GM23338 (cell line): ENCODE data around the gene FNDC3B.

Source experiments
- CREB1 ChIP-seq: fragments of 250-450 bp; sonication (Bioruptor Pico); IDR thresholded peaks from 2 replicates; pipeline ENCODE4 v1.5.0; 2020; ENCODE audit warnings: low read depth, mild to moderate bottlenecking, moderate library complexity
- EZH2 ChIP-seq: fragments of 200-600 bp; sonication (generic); IDR thresholded peaks from one replicate; pipeline ENCODE4 v1.8.0; 2017; ENCODE audit warnings: antibody characterized with exemption, mild to moderate bottlenecking, low read depth; ENCODE audit not compliant: unreplicated experiment
- EZH2phosphoT487 ChIP-seq: fragments of 200-600 bp; sonication (generic); IDR thresholded peaks from one replicate; pipeline ENCODE4 v1.8.1; 2018; ENCODE audit warnings: antibody characterized with exemption; ENCODE audit not compliant: unreplicated experiment
- JUNB ChIP-seq: IDR thresholded peaks from one replicate; pipeline ENCODE4 v1.6.1; 2016; ENCODE audit warnings: antibody characterized with exemption; ENCODE audit not compliant: unreplicated experiment
- NANOG ChIP-seq: IDR thresholded peaks from 2 replicates; pipeline ENCODE4 v1.6.1; 2016; ENCODE audit warnings: antibody characterized with exemption, borderline replicate concordance
- POLR2AphosphoS5 ChIP-seq: IDR thresholded peaks from 2 replicates; pipeline ENCODE4 v1.6.1; 2016; ENCODE audit warnings: antibody characterized with exemption, low read depth
- STAT1 ChIP-seq: IDR thresholded peaks from one replicate; pipeline ENCODE4 v1.6.1; 2016; ENCODE audit warnings: antibody characterized with exemption; ENCODE audit not compliant: unreplicated experiment
- TF ChIP-seq, protein P1 (sequence below), 2 experiments: fragments of 200-600 bp in 1 of 2; sonication (generic) in 1 of 2; conservative IDR thresholded peaks; 2 replicates each; pipeline versions ENCODE4 v1.5.1 to v1.6.1; 2016 to 2017; ENCODE audit warnings: antibody characterized with exemption in 2 of 2, low read depth in 2 of 2, mild to moderate bottlenecking in 2 of 2, moderate library complexity in 1 of 2
- TF ChIP-seq, protein P2 (sequence below): IDR thresholded peaks from one replicate; pipeline ENCODE4 v1.6.1; 2018; ENCODE audit warnings: antibody characterized with exemption; ENCODE audit not compliant: unreplicated experiment
- TF ChIP-seq, protein P3 (sequence below): IDR thresholded peaks from 2 replicates; pipeline ENCODE4 v1.6.1; 2016; ENCODE audit warnings: antibody characterized with exemption
- TF ChIP-seq, protein P4 (sequence below): fragments of 250-450 bp; sonication (Bioruptor Pico); IDR thresholded peaks from 2 replicates; pipeline ENCODE4 v1.5.0; 2020; ENCODE audit warnings: mild to moderate bottlenecking, moderate library complexity

DNA sequence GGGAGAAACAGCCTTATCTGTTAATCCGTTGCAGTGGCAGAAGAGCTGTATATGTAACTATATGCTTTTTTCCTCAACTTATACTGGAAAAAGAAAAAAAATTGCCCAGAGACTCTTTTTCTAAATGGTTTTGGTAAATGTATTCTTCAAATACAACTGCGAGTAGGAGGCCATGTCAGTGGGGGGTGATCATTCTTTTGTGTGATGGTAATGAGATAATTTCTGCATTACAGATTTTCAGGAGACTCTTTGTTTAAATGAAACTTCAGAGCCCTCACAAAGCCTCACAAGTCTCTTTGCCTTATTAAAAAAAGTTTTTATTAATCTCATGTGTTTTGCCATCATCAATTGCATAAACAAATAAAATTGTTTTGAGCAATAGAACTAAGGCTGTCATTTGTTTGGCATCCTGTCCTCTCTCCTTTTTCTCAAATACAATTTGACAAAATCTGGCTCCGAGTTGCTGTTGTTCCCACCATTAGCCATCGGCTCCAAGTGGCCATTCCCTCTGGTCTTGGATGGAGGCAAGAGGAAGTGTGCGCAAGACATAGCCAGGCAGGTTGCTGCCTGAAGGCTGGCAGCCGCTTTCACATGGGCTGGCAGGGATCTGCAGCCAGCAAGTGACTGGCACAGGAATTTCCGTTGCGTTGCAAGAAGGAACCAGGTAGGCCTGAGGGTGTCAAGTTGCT lies 116.7 kb downstream of the FNDC3B start:
- TF ChIP-seq, protein P1, sequence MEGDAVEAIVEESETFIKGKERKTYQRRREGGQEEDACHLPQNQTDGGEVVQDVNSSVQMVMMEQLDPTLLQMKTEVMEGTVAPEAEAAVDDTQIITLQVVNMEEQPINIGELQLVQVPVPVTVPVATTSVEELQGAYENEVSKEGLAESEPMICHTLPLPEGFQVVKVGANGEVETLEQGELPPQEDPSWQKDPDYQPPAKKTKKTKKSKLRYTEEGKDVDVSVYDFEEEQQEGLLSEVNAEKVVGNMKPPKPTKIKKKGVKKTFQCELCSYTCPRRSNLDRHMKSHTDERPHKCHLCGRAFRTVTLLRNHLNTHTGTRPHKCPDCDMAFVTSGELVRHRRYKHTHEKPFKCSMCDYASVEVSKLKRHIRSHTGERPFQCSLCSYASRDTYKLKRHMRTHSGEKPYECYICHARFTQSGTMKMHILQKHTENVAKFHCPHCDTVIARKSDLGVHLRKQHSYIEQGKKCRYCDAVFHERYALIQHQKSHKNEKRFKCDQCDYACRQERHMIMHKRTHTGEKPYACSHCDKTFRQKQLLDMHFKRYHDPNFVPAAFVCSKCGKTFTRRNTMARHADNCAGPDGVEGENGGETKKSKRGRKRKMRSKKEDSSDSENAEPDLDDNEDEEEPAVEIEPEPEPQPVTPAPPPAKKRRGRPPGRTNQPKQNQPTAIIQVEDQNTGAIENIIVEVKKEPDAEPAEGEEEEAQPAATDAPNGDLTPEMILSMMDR (conservative IDR thresholded peaks at IDR 0.05; ENCODE audit: low read depth in 2 of 2), result no peak
- TF ChIP-seq, protein P2, sequence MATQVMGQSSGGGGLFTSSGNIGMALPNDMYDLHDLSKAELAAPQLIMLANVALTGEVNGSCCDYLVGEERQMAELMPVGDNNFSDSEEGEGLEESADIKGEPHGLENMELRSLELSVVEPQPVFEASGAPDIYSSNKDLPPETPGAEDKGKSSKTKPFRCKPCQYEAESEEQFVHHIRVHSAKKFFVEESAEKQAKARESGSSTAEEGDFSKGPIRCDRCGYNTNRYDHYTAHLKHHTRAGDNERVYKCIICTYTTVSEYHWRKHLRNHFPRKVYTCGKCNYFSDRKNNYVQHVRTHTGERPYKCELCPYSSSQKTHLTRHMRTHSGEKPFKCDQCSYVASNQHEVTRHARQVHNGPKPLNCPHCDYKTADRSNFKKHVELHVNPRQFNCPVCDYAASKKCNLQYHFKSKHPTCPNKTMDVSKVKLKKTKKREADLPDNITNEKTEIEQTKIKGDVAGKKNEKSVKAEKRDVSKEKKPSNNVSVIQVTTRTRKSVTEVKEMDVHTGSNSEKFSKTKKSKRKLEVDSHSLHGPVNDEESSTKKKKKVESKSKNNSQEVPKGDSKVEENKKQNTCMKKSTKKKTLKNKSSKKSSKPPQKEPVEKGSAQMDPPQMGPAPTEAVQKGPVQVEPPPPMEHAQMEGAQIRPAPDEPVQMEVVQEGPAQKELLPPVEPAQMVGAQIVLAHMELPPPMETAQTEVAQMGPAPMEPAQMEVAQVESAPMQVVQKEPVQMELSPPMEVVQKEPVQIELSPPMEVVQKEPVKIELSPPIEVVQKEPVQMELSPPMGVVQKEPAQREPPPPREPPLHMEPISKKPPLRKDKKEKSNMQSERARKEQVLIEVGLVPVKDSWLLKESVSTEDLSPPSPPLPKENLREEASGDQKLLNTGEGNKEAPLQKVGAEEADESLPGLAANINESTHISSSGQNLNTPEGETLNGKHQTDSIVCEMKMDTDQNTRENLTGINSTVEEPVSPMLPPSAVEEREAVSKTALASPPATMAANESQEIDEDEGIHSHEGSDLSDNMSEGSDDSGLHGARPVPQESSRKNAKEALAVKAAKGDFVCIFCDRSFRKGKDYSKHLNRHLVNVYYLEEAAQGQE, result no peak
- TF ChIP-seq EZH2 (no peak), EZH2phosphoT487 (no peak), POLR2AphosphoS5 (no peak), CREB1 (CRISPR knock-in tag) (0 out of 2 replicates have a peak, but pooled peaks have one; percentile 19), JUNB (no peak), NANOG (peak; percentile 22; the same call in 1 of the 2 replicates), STAT1 (no peak)
- TF ChIP-seq, protein P3, sequence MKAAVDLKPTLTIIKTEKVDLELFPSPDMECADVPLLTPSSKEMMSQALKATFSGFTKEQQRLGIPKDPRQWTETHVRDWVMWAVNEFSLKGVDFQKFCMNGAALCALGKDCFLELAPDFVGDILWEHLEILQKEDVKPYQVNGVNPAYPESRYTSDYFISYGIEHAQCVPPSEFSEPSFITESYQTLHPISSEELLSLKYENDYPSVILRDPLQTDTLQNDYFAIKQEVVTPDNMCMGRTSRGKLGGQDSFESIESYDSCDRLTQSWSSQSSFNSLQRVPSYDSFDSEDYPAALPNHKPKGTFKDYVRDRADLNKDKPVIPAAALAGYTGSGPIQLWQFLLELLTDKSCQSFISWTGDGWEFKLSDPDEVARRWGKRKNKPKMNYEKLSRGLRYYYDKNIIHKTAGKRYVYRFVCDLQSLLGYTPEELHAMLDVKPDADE, result no peak
- TF ChIP-seq, protein P4, sequence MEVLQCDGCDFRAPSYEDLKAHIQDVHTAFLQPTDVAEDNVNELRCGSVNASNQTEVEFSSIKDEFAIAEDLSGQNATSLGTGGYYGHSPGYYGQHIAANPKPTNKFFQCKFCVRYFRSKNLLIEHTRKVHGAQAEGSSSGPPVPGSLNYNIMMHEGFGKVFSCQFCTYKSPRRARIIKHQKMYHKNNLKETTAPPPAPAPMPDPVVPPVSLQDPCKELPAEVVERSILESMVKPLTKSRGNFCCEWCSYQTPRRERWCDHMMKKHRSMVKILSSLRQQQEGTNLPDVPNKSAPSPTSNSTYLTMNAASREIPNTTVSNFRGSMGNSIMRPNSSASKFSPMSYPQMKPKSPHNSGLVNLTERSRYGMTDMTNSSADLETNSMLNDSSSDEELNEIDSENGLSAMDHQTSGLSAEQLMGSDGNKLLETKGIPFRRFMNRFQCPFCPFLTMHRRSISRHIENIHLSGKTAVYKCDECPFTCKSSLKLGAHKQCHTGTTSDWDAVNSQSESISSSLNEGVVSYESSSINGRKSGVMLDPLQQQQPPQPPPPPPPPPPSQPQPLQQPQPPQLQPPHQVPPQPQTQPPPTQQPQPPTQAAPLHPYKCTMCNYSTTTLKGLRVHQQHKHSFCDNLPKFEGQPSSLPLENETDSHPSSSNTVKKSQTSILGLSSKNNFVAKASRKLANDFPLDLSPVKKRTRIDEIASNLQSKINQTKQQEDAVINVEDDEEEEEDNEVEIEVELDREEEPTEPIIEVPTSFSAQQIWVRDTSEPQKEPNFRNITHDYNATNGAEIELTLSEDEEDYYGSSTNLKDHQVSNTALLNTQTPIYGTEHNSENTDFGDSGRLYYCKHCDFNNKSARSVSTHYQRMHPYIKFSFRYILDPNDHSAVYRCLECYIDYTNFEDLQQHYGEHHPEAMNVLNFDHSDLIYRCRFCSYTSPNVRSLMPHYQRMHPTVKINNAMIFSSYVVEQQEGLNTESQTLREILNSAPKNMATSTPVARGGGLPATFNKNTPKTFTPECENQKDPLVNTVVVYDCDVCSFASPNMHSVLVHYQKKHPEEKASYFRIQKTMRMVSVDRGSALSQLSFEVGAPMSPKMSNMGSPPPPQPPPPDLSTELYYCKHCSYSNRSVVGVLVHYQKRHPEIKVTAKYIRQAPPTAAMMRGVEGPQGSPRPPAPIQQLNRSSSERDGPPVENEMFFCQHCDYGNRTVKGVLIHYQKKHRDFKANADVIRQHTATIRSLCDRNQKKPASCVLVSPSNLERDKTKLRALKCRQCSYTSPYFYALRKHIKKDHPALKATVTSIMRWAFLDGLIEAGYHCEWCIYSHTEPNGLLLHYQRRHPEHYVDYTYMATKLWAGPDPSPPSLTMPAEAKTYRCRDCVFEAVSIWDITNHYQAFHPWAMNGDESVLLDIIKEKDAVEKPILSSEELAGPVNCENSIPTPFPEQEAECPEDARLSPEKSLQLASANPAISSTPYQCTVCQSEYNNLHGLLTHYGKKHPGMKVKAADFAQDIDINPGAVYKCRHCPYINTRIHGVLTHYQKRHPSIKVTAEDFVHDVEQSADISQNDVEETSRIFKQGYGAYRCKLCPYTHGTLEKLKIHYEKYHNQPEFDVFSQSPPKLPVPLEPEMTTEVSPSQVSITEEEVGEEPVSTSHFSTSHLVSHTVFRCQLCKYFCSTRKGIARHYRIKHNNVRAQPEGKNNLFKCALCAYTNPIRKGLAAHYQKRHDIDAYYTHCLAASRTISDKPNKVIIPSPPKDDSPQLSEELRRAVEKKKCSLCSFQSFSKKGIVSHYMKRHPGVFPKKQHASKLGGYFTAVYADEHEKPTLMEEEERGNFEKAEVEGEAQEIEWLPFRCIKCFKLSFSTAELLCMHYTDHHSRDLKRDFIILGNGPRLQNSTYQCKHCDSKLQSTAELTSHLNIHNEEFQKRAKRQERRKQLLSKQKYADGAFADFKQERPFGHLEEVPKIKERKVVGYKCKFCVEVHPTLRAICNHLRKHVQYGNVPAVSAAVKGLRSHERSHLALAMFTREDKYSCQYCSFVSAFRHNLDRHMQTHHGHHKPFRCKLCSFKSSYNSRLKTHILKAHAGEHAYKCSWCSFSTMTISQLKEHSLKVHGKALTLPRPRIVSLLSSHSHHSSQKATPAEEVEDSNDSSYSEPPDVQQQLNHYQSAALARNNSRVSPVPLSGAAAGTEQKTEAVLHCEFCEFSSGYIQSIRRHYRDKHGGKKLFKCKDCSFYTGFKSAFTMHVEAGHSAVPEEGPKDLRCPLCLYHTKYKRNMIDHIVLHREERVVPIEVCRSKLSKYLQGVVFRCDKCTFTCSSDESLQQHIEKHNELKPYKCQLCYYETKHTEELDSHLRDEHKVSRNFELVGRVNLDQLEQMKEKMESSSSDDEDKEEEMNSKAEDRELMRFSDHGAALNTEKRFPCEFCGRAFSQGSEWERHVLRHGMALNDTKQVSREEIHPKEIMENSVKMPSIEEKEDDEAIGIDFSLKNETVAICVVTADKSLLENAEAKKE (CRISPR knock-in tag), result no peak; the same call in 1 of the 2 replicates
